ENCODE measurements around the gene GRIA4. TPM values are rescaled to one million over a fixed set of nuclear protein-coding genes. Genes with fewer than 3 reads are reported as not detected.

GRIA4 gene
- total RNA-seq, 2 experiments from 2014 or later, result not detected

GRCh38 chr11:105918600-105918999 is 308.7 kb downstream of the GRIA4 start:
- H3K4me3 Mint-ChIP-seq, result no peak overlapping the region
- no peaks in the 10 kb centered on the region for H3K4me1 Mint-ChIP-seq
- ATAC-seq (no peak), DNase-seq (no peak)
- H3K9me3 Mint-ChIP-seq (ENCODE audit: low read depth), result no peaks in the 10 kb centered on the region
- CTCF ChIA-PET, result no interaction called here
- no peaks in the 10 kb centered on the region for H3K36me3 Mint-ChIP-seq
- H3K27ac Mint-ChIP-seq, result no peak overlapping the region
- H3K27me3 Mint-ChIP-seq, result peaks cover 3% of the 10 kb centered on the region

DNA sequence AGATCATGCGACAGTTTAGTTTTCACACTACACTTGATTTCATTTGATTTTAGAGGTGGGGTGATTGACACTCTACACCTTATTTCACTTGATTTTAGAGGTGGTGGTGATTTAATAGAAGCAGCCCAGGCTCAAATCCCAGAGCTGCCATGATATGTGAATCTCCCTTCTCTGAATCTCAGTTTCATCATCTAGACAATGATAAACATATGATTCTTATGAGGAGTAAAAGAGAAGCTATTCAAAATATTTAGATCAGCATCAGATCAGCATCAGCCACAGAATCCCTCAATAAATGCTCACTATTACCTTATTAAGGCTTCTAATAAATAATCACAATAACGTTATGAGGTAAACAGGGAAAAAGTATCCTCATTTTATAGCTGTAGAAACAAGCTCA is 313.4 kb downstream of the GRIA4 start:
- Mint-ChIP-seq H3K4me1 (no peaks in the 10 kb centered on the region), H3K4me3 (no peak overlapping the region), H3K9me3 (ENCODE audit: low read depth) (no peaks in the 10 kb centered on the region), H3K36me3 (no peaks in the 10 kb centered on the region), H3K27ac (no peak overlapping the region), H3K27me3 (peaks cover 7% of the 10 kb centered on the region)
- CTCF ChIA-PET, result no interaction called here
- ATAC-seq, result no peak
- DNase-seq, result no peak

GRCh38 chr11:105923807-105924206 is 313.9 kb downstream of the GRIA4 start:
- Mint-ChIP-seq H3K27ac (no peak overlapping the region), H3K9me3 (ENCODE audit: low read depth) (no peaks in the 10 kb centered on the region), H3K4me3 (no peak overlapping the region), H3K36me3 (no peaks in the 10 kb centered on the region), H3K27me3 (peaks cover 5% of the 10 kb centered on the region), H3K4me1 (no peaks in the 10 kb centered on the region)
- DNase-seq (no peak), ATAC-seq (no peak)
- CTCF ChIA-PET, result no interaction called here

DNA sequence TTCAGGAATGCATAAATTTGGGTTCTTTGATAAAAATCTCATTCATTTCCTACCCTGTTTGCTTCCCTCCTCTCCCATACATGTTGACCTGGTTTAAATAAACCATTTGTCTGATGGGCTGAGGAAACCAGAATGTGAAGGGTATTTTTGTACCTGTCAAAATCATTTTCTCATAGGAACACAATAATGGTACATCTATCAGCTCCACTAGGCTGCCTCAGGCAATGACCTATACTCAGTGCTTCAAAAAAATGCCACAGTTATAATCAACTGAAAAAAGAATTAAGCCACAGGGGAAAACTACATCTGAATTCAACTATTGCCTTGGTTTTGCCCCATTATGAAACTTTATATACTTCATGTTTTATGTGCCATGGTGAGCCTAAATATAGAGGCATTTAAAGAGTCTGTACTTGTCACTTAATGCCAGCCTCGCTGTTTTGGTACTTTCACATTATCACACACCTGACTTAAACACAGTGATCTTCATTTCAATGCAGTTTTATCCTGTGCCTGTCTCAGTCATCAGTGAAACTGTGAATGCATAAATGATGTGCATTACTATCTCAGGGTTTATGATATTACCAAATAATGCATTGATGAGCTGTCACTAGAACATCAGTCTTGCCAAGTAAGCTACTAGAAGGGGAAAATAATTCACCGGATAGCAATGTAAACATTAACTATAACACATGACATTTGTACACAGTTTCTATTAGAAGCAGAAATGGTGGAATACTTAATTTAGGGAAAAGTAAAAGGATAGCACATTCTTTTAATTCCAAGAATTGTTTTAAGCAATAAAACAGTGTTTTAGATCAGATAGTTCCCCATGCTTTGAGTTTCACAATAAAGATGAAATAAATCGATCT is 319.4 kb downstream of the GRIA4 start:
- Mint-ChIP-seq H3K27ac (no peak overlapping the region), H3K27me3 (peaks cover 11% of the 10 kb centered on the region), H3K9me3 (ENCODE audit: low read depth) (no peaks in the 10 kb centered on the region), H3K4me1 (no peaks in the 10 kb centered on the region), H3K4me3 (no peak overlapping the region), H3K36me3 (no peaks in the 10 kb centered on the region)
- ATAC-seq (no peak), DNase-seq (no peak)
- CTCF ChIA-PET, result no interaction called here

DNA sequence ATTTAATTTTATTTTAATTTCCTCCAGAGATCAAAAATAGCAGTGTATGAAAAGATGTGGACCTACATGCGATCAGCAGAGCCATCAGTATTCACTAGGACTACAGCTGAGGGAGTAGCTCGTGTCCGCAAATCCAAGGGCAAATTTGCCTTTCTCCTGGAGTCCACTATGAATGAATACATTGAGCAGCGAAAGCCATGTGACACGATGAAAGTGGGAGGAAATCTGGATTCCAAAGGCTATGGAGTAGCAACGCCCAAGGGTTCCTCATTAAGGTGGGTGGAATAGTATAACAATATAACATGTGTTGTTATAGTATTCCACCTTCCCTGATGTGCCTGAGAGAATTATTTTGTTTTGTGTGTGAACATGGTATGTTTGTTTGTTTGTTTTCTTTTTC is 323.8 kb downstream of the GRIA4 start:
- Mint-ChIP-seq H3K4me1 (no peaks in the 10 kb centered on the region), H3K9me3 (ENCODE audit: low read depth) (no peaks in the 10 kb centered on the region), H3K4me3 (no peak overlapping the region), H3K27me3 (peaks cover 7% of the 10 kb centered on the region), H3K36me3 (no peaks in the 10 kb centered on the region), H3K27ac (no peak overlapping the region)
- DNase-seq (no peak), ATAC-seq (no peak)
- CTCF ChIA-PET, result no interaction called here

DNA sequence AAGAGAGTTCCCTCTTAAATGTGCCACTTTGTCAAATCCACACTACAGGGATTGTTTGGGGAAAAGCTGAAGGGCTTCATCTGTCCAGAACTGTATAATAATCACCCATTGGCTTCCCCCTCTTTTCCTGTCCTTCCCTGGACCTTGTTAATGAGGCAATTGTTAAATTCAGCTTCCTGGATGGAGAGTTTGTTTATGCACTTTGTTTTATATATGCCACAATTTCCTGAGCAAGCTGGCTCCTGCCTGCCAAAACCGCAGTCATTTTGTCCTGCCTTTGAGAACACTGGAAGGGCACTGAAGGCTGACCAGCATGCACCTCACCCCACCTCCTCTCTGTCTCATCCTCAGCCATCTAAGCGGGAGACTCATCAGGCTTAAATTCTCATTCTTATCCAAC is 325.9 kb downstream of the GRIA4 start:
- Mint-ChIP-seq H3K4me1 (no peaks in the 10 kb centered on the region), H3K36me3 (no peaks in the 10 kb centered on the region), H3K27me3 (no peaks in the 10 kb centered on the region), H3K4me3 (no peak overlapping the region), H3K27ac (no peak overlapping the region), H3K9me3 (ENCODE audit: low read depth) (no peaks in the 10 kb centered on the region)
- ATAC-seq (no peak), DNase-seq (no peak)
- CTCF ChIA-PET, result interaction anchor here (0.6 kb wide), 1 partner anchor 1931 kb away, joined by 3 read pairs; no protein-coding TSS in a partner anchor

DNA sequence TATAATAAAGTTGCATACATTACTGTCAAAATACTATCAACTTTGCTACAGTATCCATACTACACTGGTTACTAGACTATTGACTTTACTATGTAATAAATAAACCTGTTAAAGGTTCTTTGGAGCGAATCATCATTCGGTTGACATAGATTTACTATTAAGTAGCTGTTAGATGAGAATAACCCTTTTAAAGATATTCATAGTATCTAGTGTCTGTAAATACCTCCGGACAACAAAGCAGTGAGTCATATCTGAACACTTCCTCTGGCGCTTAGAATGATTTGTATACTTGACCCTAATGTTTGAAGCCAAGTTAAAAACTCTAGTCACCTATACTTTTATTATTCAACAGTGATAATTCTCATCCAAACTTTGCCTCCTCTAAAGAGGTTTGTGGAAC is 327.5 kb downstream of the GRIA4 start:
- Mint-ChIP-seq H3K9me3 (ENCODE audit: low read depth) (no peaks in the 10 kb centered on the region), H3K4me1 (no peaks in the 10 kb centered on the region), H3K27ac (no peak overlapping the region), H3K4me3 (no peak overlapping the region), H3K36me3 (no peaks in the 10 kb centered on the region), H3K27me3 (no peaks in the 10 kb centered on the region)
- DNase-seq, result no peak
- no peak for ATAC-seq
- CTCF ChIA-PET, result no interaction called here

DNA sequence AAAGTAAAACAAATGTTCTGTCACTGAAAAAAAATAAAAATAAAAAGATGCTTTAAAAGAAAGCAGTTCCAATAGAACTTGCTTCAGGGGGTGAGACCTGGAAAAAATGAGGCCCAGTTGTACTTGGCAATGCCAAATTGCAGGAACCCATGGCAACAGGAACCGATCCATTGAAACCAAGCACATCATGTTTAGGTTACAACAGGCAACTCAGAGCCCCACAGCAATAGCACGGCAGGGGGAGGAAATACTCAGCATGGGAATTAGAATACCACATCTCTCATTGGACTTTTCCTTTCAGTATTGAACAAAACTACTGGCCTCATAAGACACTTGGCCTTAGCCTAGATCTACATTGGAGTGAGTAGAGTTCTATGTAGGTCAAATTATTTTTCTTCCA is 327.9 kb downstream of the GRIA4 start:
- DNase-seq, result no peak
- no peaks in the 10 kb centered on the region for H3K9me3 Mint-ChIP-seq (ENCODE audit: low read depth)
- CTCF ChIA-PET, result no interaction called here
- no peaks in the 10 kb centered on the region for H3K4me1 Mint-ChIP-seq
- H3K36me3 Mint-ChIP-seq, result no peaks in the 10 kb centered on the region
- no peak overlapping the region for H3K4me3 Mint-ChIP-seq
- no peak for ATAC-seq
- H3K27me3 Mint-ChIP-seq, result no peaks in the 10 kb centered on the region
- no peak overlapping the region for H3K27ac Mint-ChIP-seq

DNA sequence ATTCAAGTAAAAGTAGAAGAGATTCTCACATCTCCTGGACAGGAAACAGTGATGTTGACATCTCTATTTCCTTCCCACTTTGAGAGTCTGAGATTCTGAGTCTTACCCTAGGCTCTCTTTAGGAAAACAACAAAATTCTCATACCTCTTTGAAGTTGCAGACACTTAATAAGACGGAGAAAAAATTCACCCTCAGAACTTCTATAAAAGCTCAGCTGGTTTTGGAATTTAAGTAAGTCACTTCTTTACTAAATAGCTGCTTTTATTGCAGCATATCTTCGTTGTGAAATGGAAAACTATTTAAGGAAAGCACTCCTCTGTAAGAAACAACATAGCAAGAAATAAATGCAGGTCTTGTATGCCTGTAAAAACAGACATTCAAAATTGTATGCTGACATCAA is 333.0 kb downstream of the GRIA4 start:
- Mint-ChIP-seq H3K27ac (no peak overlapping the region), H3K36me3 (no peaks in the 10 kb centered on the region), H3K4me1 (no peaks in the 10 kb centered on the region), H3K9me3 (ENCODE audit: low read depth) (no peaks in the 10 kb centered on the region), H3K27me3 (no peaks in the 10 kb centered on the region), H3K4me3 (no peak overlapping the region)
- no peak for ATAC-seq
- CTCF ChIA-PET, result no interaction called here
- no peak for DNase-seq

DNA sequence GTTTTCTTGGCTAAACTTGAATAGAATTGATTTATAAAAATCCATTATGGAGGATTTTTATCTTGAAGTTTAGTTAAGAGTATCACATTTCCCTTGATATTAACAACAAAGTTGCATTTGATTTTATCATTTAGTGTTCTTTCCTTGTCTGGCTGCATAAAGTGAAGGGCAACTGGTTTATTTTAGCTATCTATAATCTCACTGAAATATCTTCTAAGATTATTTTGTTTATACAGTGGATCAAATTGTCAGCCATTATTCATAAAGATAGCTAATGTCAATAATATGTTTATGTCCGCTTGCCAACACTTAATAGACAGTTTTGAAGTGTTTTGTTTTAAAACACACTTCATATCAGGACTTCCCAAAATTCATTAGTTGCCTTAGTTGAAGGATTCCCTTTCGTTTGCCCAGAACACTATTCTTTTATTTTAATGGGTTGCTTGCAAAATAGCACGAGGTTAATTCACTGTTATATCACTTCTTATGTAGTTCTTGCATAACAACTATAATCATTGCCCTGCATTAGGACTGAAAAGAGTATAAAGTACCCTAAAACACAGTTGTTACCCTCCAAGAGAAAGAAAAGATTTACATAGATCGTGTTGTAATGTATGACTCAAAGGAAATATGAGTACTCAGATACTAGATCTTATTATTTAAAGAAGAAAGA is 339.2 kb downstream of the GRIA4 start:
- CTCF ChIA-PET, result no interaction called here
- Mint-ChIP-seq H3K27me3 (no peaks in the 10 kb centered on the region), H3K27ac (no peak overlapping the region), H3K4me1 (no peaks in the 10 kb centered on the region), H3K4me3 (no peak overlapping the region), H3K36me3 (no peaks in the 10 kb centered on the region), H3K9me3 (ENCODE audit: low read depth) (no peaks in the 10 kb centered on the region)
- ATAC-seq, result no peak
- no peak for DNase-seq

- CTCF ChIA-PET, result no interaction called here
- H3K9me3 Mint-ChIP-seq (ENCODE audit: low read depth), result no peaks in the 10 kb centered on the region
- no peak overlapping the region for H3K4me3 Mint-ChIP-seq
- DNase-seq (no peak), ATAC-seq (no peak)
- no peaks in the 10 kb centered on the region for H3K36me3 Mint-ChIP-seq
- no peak overlapping the region for H3K27ac Mint-ChIP-seq
- H3K27me3 Mint-ChIP-seq, result no peaks in the 10 kb centered on the region
- H3K4me1 Mint-ChIP-seq, result no peaks in the 10 kb centered on the region
Measured at GRCh38 chr11:105953886-105954285, 344.0 kb downstream of the GRIA4 start.

GRCh38 chr11:105960252-105961245 is 350.7 kb downstream of the GRIA4 start:
- DNase-seq, result no peak
- no peak overlapping the region for H3K27ac Mint-ChIP-seq
- H3K27me3 Mint-ChIP-seq, result no peaks in the 10 kb centered on the region
- ATAC-seq, result no peak
- peaks cover 2% of the 10 kb centered on the region for H3K9me3 Mint-ChIP-seq (ENCODE audit: low read depth)
- no peaks in the 10 kb centered on the region for H3K36me3 Mint-ChIP-seq
- CTCF ChIA-PET, result no interaction called here
- no peaks in the 10 kb centered on the region for H3K4me1 Mint-ChIP-seq
- no peak overlapping the region for H3K4me3 Mint-ChIP-seq

GRCh38 chr11:105968021-105968697 is 358.3 kb downstream of the GRIA4 start:
- Mint-ChIP-seq H3K4me3 (no peak overlapping the region), H3K27me3 (peaks cover 4% of the 10 kb centered on the region), H3K36me3 (no peaks in the 10 kb centered on the region), H3K4me1 (no peaks in the 10 kb centered on the region), H3K9me3 (ENCODE audit: low read depth) (no peaks in the 10 kb centered on the region), H3K27ac (no peak overlapping the region)
- ATAC-seq (no peak), DNase-seq (no peak)
- CTCF ChIA-PET, result no interaction called here

Measured in activated CD8-positive, alpha-beta memory T cell treated with anti-CD3 and anti-CD28 coated beads, Interleukin-2, amount 10 ng/mL, durations not matched to agents 7 days and 5 days (primary cell).